IPS-18c (cell line): ENCODE results near the gene HIC2.
"Not testable (repeated sequence)": the region's sequence is repeated elsewhere in the genome, so short reads cannot be mapped to it uniquely, and the experiment has no call there.

Experiments
- H3K4me3 ChIP-seq: 2 replicates; pipeline ENCODE4 v1.7.0; 2013; ENCODE audit warnings: low read depth, mild to moderate bottlenecking, low read length, moderate library complexity; ENCODE audit not compliant: insufficient read depth
- H3K9me3 ChIP-seq: one replicate; pipeline ENCODE4 v1.6.1; 2013; ENCODE audit warnings: mild to moderate bottlenecking, low read length, moderate library complexity; ENCODE audit not compliant: control insufficient read depth, insufficient read depth

HIC2 gene

GRCh38 chr22:21446827-21447690, 29.9 kb downstream of the HIC2 start:
- Histone ChIP-seq H3K9me3 (no peaks in the 10 kb centered on the region), H3K4me3 (no peak overlapping the region)

- no peak overlapping the region for H3K4me3 ChIP-seq
- no peaks in the 10 kb centered on the region for H3K9me3 ChIP-seq
These were observed 30.7 kb downstream of the HIC2 start for GRCh38 chr22:21447694-21448402.

DNA sequence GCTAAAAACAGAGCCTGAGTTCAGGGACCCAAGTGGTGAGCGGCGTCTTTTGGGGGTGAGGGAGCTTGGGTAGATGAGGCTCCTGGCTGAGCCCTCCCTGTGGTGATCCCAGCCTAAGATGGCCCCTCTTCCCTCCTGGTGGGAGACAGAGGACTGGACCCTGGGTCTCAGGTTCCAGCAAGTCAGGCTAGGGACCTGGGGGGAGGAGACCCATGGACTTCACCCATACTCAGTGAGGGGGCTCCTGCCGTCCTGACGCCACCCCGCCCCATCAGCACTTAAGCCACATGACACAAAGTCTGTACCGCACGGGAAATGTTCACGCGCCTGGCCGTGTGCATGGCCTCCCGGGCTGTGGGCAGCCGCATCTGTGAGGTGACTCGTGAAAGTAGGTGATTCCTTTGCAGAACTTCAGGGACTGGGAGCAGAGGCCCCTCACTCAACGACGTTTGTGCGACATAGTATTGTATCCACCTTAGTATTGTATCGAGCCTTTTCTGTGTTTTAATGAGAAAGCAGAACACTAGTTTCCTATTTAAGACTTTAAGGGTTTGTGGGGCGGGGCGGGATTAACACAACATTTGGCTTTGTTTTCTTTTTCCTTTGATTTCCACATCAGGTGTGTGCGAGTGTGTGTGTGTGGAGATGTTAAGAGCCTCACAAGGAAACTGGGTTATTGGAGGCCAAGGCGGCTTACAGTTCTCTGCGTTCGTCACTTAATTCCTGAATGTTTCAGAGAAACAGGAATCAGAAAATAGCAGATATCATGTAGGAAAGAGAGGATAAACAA, 31.7 kb downstream of the HIC2 start:
- H3K4me3 ChIP-seq: no peak overlapping the region
- no peaks in the 10 kb centered on the region for H3K9me3 ChIP-seq

- H3K4me3 ChIP-seq: no peak overlapping the region
These were observed 32.6 kb downstream of the HIC2 start for GRCh38 chr22:21449531-21450319.

DNA sequence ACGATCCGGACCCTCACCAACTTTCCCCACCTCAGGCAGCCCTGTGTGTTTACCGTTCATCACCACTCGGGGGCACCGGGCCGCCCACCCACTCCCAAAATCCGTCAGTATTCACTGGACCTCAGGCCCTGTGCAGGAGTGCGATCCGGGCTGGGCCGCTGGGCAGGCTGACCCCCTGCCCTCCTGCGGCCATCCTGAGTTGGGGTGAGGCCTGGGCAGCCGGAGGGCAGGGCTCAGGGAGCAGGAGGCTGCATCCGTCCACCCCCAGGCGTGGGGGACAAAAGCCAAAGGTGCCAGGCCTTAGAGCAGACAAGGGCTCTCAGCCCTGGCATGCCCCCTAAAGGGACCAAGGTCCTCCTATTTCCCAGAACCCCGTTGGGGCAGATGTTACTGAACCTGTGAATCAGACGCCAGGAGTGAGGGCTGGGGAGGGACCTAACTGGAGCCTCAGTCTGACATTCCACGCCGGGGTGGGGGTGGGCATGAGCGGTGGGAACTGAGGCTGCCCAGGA, 33.2 kb downstream of the HIC2 start:
- Histone ChIP-seq H3K4me3 (no peak overlapping the region), H3K9me3 (no peaks in the 10 kb centered on the region)

More at GRCh38 chr22:21449531-21450319, 32.6 kb downstream of the HIC2 start:
- H3K9me3 ChIP-seq: no peaks in the 10 kb centered on the region

- Histone ChIP-seq H3K9me3 (no peaks in the 10 kb centered on the region), H3K4me3 (no peak overlapping the region)
These were observed 33.7 kb downstream of the HIC2 start for GRCh38 chr22:21450858-21451353.

GRCh38 chr22:21451545-21452520, 34.7 kb downstream of the HIC2 start:
- no peak overlapping the region for H3K4me3 ChIP-seq
- no peaks in the 10 kb centered on the region for H3K9me3 ChIP-seq

DNA sequence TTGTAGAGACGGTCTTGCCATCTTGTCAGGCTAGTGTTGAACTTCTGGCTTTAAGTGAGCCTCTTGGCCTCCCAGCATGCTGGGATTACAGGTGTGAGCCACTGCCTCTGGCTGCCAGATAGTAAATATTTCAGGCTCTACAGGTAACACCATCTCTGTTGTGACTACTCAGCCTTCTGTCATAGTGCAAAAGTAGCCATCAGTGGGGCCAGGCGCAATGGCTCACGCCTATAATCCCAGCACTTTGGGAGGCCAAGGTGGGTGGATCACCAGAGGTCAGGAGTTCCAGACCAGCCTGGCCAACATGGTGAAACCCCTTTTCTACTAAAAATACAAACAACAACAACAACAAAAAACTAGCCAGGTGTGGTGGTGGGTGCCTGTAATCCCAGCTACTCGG, 35.5 kb downstream of the HIC2 start:
- H3K9me3 ChIP-seq, H3K4me3 ChIP-seq: not testable (repeated sequence)

DNA sequence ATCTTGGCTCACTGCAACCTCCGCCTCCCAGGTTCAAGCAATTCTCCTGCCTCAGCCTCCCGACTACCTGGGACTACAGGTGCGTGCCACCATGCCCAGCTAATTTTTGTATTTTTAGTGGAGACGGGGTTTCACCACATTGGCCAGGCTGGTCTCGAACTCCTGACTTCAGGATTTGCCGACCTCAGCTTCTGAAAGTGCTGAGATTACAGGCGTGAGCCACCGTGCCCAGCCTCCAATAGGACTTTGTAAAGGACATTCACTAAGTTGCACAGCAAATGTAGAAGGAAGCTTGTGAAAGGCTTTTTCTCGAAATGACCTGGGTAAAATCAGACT, 37.8 kb downstream of the HIC2 start:
- H3K4me3 ChIP-seq, H3K9me3 ChIP-seq: not testable (repeated sequence)

DNA sequence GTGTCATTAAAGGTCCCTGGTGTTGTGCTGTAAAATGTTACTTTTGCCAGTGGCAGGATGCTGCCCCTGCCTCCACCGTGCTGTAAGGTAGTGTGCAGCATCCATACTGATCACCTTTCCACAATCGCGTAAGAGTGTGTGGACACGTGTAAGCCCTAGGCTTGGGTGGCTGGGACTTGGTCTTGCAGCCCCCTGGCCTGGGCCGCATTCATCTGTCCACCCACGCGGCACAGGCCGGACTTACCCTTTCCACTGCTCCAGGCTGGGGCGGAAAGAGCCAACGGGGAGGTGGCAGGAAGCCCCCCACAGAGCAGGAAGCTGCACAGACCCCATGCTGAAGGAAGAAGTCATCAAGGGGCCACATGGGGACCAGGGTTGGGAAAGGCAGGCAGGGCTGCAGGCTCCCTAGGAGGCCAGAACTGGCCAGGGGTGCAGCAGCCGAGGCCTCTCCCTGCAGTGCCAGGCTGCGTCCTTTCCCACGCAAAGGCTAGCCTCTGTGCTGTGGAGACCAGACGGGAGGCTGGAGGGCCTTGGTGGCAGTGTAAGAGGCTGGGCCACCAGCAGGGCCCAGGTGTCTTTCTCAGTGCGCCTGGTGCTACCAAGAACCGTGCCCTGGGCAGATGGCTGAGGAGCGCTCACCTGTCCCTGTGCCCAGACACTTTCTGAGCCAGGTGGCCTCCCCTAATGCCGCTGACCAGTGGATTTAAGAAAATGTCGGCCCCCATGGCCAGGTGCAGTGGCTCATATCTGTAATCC, 38.3 kb downstream of the HIC2 start:
- H3K9me3 ChIP-seq: no peaks in the 10 kb centered on the region
- H3K4me3 ChIP-seq: no peak overlapping the region; the same call in 1 of the 2 replicates

GRCh38 chr22:21457023-21457787, 40.0 kb downstream of the HIC2 start:
- H3K4me3 ChIP-seq: no peak overlapping the region
- no peaks in the 10 kb centered on the region for H3K9me3 ChIP-seq

- H3K4me3 ChIP-seq, H3K9me3 ChIP-seq: not testable (repeated sequence)
These were observed 45.5 kb downstream of the HIC2 start for GRCh38 chr22:21462672-21463071.

GRCh38 chr22:21467337-21468193, 50.4 kb downstream of the HIC2 start, which contains the start of gene TMEM191C:
Gene TMEM191C (plus strand): TSS chr22:21467387. CDS start chr22:21467460, 73 bp downstream.
- peak within 1 kb of the TSS; percentile 31; the same call in 1 of the 2 replicates for H3K4me3 ChIP-seq

More at GRCh38 chr22:21467337-21468193, 50.4 kb downstream of the HIC2 start, which contains the start of gene TMEM191C:
- not testable (repeated sequence) for H3K9me3 ChIP-seq
